AG08395 (cell line): ENCODE measurements around the gene PRPF8.
A peak's percentile ranks its signal among the peaks of the same experiment; 100 is the strongest.

Experiments
- DNase-seq: peaks from one replicate; pipeline ENCODE4 v3.0.0; 2012; ENCODE audit warnings: mixed read lengths, low spot score

The PRPF8 gene

DNA sequence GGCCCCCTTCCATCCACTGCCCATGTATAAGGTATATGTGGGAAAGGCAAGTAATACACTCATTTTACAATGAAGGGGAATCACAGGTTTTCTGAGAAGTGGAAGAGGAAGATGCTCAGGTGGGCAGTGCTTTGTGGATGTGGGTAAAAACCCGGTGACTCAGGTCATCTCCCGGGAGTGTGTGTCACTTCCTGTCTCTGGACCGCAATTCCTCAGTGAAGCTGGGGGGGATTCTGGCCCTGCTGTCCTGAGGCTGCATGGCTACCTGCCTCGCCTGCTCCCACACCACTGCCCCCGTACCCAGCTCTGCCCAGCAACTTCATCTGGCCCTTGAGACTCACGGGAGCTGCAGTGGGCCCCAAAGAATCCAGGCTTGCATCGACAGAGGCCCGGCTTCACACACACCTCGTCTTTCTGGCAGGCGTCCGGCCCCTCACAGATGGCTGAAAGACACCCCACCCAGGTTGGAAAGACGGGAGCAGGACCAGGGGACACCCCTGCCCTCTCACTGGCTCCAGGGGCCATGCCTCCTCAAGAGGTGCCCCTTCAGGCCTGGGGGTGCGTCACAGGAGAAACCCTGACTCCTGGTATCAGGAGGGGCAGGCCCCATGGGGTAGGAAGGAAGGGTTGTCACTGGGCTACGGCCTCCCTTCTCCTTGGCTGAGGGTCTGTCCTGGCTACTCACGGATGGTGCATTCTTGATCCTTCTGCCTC, 40.0 kb downstream of the PRPF8 start:
- no peak for DNase-seq

DNA sequence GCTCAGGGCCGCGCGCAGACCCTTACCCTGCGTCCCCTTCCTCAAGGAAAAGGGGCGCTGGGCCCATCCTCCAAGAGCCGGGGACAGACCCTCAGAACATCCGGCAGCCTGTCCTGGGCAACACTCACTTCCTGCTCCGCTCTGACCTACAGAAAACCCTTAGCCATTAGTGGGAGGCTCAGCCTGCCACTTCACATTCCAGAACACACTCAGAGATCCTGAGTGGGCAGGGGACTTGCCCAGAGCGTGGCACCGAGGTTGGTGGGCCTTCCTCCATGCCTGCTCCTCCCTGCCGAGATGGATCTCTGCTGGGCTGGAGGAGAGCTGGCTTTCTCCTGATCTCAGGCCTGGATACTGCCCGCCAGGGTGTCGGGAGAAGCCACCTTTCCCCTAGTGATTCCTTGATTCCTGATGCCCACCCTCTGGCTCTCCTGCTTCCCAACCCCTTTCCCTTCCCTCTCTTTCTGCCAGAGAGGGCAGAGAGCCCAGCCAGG, 40.6 kb downstream of the PRPF8 start:
- DNase-seq = no peak

DNA sequence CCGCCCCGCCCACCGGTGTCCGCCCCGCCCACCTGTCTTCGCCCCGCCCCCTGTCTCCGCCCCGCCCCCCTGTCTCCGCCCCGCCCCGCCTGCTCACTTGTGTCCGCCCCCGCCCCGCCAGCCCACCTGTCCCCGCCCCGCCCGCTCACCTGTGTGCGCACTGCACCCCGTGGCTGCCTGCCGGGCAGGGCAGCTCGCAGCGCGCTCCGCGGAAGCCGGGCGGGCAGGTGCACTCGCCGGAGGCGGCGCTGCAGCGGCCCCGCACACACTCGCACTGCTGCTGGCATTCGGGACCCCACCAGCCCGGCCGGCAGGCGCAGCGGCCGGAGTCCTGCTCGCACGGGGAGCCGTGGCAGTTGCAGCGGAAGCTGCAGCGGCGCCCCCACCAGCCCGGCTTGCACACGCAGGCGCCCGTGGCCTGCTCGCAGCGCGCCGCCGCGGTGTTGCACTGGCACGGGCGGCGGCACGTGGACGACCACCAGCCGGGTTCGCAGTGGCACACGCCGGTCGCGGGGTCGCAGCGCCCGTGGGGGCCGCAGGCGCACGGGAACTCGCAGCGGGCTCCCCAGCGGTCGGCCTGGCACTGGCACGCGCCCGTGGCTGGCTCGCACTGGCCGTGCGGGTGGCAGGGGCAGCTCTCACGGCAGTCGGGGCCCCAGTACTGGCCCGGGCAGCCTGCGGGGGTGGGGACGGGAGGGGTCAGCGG, 41.2 kb downstream of the PRPF8 start:
- no peak for DNase-seq

DNA sequence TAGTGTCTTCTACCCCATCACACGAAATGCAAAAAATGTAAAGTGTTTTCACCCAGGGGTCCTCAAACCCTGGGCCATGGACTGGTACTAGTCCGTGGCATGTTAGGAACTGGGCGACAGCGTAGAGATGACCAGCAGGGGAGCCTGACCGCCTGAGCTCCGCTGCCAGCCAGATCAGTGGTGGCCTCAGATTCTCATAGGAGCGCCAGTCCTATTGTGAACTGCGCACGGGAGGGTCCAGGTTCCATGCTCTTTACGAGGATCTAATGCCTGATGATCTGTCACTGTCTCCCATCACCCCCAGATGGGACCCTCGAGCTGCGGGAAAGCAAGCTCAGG, 43.6 kb downstream of the PRPF8 start:
- no peak for DNase-seq

DNA sequence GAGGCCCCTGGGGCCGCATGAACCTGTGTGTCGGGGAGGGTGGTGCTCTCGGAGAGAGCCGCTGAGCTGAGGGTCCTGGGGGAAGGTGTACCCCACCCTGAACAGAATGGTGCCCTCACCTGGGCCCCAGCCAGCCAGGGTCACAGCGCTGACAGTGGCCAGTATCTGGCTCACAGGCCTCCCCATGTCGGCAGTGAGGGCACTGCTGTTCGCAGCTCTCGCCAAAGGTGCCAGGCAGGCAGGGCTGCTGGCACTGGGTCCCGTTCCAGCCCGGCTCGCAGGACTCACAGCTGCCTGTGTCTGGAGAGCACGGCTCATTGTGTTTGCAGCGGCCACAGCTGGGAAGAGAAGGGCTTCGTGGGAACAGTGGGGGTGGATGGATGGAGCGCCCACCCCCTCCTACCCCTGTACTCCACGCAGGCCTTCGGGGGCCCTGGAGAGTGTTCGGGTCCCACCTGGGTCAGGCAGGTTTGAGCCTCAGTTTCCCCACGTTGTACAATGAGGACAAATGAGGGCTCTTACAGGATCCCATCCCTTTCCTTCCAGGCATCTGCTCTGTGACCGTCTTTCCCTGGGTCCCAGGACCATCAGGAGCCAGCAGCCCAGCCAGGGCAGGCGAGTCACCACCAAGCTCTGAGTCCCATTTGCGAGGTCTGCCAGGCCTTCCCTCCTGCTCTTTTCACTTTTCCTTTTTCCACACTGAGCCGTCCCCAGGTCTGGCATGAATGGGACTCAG, 44.2 kb downstream of the PRPF8 start:
- DNase-seq = no peak

DNA sequence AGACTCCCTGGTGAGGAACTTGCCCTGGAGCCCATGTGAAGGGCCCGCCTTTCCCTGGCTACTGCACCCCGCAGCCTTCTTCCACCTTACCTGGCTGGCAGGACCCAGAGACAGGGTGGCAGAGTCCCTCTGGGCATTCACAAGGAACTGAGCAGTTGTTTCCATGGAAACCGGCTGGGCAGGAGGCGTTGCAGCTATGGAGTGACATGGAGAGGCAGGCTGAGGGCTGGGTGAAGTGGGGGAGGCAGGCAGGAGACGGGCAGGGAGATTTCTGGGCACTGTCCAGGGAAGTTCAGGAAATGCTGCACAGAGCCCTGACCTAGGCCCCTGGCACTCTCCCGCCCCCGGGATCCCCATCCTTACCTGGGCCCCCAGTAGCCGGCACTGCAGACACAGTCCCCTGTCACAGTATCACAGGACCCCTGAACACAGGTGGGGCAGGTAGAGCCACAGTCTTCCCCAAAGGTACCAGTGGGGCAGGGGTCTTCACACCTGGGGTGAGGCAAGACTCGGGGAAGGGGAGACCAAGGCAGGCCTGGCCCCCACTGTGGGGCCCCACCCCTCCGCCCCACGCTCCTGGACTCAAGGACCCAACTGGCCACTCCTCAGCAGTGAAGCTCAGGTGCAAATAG, 45.0 kb downstream of the PRPF8 start:
- DNase-seq = no peak

DNA sequence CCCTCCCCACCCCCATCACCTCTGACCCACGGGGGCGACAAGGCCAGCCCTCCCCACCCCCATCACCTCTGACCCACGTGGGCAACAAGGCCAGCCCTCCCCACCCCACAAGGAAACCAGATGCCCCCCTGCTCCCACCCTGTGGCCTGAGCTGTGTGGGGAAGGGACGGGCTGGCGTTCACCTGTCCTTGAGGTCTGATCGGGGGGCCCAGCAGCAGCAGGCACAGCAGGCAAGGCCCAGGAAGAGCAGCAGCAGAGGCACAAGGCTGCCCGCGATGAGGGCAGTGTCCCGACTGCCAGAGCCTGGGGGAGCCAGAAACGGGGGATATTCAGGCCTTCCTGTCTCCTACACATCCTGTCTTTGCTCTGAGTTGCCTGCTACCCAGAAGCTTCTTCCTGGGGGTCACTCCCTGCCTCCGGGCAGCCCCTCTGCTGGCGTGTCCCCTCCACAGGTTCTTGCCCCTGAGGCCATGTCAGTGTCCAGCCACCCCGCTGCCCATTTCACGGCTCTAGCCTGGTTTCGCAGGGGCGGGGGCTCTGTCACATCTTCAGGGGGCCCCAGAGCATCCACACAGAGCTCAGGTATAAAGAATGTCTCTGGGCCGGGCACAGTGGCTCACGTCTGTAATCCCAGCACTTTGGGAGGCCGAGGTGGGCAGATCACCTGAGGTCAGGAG, 45.9 kb downstream of the PRPF8 start:
- DNase-seq = no peak

DNA sequence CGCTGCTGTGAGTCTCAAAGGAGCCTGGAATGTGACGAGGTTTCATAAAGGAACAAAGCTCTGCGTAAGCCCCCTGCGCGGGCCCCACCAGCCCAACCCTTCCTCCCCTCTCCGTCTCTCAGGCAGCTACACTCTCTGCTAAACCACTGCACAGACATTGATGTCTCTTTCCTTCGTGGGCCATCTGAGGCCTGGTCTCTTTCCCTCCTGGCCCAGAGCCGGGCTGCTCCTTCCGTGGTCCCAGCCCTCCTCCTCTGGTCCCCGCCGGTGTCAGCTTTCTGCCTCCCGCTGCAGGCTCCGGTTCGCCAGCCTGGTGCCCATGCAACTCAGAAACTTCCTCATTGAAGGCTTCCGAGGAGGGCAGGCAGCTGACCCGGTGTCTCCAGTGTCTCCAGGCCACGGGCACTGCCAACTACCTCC, 46.5 kb downstream of the PRPF8 start:
- no peak for DNase-seq

DNA sequence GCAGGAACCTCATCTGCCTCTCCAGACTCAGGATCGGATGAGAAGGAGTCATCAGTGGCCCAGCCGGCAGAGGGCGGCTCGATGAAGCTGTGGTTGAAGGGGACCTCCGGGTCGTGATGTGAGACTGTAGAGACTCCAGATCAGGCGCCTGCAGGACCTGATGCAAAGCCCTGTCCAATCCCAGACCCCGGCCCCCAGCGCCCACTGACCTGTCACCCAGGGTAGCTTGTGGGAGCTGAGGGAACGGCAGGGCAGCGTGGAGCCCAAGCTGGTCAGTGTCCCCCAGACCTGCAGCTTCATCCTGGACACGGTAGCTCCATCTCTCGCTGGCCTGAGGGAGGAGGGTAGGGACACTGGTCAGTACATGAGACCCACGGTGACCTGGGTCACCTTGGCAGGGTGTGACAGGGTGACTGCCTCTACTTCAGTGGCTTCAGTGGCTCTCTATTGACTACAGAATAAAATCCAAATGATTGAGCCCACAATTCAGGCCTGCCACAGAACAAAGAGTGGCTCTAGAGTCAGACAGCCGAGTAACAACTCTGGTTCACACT, 47.9 kb downstream of the PRPF8 start:
- no peak for DNase-seq

DNA sequence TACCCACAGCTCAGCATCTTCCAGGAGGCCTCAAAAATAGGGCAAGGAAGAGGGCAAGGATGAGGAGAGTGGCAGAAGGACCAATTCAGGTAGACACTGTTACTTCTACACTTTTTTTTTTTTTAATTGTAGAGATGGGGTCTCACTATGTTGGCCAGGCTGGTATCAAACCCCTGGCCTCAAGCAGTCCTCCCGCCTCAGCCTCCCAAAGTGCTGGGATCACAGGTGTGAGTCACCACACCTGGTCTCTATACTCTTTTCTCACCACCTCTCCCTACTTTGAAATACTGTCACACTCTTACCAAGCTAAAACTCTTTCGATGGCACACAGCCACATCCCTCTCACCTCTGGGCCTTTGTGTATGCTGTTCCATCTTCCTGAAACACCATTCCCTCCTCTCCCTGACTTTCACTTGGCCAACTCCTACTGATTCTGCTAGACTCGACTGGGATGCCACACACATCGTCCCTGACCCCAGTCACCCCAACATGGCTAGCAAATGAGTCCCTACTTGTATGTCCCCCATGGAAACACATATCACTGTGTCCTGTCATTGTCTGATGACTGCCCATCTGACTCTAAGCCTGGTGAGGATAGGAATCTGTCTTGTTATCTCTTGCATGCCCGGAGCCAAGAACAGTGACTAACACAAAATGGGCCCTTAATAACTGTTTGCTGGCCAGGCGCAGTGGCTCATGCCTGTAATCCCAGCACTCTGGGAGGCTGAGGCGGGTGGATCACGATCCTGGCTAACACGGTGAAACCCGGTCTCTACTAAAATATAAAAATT, 48.8 kb downstream of the PRPF8 start:
- DNase-seq = no peak

DNA sequence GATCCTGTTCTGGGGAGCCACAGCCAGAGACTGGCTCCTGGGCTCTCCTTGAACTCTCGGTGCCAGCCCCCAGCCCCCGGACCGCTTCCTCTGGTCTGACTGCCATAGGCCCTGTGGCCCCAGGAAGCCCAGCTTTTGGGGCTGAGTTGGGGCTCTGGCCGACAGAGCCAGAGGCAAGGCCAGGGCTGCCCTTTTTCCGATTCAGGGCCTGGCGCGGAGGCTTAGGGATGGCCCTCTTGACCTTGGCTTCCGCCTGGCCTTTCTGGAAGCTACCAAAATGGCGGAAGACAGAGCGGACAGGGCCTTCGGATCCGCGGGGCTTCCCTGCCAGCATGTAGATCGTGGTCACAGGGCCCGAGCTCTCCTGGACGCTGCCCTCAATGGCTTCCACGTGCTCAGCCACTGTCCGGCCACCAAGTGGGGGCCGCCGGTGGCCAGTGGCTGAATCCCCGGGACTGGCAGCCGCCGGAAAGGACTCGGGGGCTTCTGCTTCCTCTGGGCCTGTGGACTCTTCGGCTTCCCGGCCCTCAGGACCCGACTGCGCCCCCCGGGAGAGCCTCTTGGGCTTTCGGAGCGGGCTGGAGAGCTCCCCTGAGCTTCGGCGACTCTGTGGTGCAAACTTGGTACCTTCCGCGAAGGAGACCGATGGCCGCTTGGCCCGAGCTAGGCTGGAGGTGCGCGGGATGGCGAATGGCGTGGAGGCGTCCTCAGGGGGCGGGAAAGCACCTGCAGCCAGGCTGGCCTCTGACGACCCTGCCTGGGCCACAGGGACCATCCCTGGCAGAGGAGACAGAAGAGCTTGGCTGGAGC, 49.6 kb downstream of the PRPF8 start:
- no peak for DNase-seq

DNA sequence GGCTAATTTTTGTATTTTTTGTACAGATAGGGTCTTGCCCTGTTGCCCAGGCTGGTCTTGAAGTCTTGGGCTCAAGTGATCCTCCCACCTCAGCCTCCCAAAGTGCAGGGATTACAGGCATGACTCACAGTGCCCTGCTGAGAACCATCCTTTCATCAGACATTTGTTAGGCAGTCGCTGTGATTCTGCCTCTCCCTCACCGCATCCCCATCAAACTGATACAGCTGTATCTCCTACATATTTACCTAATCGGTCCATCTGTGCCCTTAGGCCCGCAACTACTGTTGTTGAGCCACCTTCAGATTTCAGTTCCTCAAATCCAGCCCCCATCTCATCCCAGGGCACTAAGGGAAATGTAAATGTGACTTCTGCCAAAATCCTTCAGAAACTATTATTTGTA, 54.0 kb downstream of the PRPF8 start:
- DNase-seq = no peak

DNA sequence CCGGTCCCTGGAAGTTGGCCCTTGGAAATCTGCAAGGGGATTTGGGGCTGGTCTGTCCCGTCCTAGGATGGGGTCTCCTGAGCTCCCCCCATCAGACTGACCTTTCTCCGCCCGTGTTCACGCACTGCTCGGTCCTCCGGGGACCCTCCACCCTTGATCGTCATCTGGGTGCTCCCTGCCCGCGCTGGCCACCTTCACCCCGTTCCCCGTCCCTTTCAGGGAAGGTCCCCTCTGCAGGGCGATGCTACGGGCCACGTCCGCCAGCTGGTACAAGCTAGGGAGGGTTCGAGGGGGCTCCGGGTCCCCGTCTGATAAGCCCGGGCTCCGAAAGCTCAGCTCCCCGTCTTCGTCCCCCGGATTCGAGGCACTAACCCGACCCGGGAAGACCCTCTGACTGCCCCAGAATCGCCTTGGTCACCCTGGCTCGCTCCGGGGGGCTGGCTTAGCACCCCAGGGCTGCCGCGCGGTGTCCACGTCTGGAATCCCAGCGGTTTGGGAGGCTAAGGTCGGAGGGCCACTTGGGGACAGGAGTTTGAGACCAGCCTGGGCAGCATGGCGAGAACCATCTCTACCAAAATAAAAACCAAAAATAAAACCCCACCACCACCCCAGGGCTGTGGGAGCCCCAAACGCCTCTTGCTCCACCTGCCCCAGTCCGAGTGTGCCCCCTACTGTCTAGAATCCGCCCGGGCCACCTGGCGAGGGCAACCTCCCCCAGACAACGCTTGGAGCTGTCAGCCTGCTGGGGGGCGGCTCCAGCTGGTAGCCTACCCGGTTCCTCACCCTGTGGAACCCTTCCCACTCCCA, 55.0 kb downstream of the PRPF8 start:
- DNase-seq = peak; percentile 47

DNA sequence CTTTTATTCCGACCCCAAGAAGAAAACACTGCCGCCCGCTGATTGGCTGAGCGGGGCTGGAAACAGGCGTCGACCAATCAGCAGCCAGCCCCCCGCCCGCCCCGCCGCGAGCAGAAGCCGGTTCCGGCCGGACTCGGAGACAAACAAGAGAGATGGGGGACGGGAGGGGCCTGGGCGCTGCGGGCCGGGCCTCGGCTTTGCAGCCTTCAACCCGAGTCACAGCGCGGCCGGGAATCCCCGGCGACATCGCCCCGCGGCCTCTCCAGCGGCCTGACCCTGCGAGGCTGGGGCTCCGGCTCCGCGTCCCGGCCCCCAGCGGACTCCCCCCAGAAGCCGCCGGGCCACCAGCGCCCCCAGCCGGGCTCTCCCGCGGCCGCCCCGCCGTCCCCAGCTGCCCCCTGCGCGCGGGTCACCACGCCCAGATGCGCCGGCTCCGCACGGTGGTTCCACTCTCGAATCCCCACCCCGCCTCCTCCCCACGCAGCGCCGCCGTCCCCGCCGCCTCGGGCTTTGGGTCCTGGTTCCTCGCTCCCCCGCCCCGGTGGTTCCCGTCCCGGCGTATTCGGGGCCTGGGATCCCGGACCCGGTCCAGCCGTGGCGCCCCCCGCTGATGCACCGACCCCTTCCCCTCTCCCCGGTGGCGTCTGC, 55.7 kb downstream of the PRPF8 start:
- peak; percentile 99 for DNase-seq

DNA sequence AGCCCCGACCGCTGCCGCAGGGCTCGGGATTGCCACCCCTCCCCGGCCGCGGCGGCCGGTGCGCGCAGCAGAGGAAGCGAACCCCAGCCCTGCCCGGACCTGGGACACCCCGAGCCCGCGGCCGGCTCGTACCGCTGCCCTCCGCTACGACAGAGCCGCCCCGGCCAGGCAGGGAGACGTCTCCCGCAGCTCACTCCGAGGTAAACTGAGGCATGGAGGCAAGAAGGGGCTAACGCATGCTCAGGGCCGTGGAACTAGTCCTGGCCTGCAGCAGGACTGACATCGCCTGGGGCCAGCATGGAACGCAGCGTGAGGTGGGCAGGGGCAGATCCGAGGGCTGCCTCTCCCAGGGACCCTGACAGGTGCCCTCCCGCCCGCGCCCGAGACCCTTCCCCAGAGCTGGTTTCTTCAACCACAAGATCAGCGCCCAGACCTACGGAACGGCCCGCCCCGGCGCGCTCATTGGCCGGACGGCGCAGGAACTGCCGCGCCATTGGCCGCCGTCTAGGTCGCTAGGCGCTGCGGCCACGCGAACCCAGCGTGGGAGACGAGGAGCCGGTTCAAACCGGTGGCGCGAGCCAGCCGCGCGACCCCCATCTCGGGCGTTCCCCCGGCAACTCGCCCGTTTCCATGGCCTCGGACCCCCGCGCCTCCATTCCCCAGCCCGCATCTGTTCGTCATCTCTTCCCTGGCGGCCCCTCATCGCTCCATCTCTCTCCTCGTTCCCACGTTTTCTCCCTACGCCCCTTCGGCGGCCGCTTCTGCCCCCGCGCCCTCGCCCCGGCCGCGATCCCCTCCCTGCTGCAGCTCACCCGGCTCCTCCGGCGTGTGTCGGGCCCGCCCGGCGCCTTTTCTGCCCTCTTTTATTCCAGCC, 56.4 kb downstream of the PRPF8 start, which contains the start of gene SLC43A2:
Gene SLC43A2, minus strand, starts transcription at position 853 of the 874 bp plus-strand sequence. CDS start 960 bp downstream, outside the sequence.
- peak; percentile 93 for DNase-seq

DNA sequence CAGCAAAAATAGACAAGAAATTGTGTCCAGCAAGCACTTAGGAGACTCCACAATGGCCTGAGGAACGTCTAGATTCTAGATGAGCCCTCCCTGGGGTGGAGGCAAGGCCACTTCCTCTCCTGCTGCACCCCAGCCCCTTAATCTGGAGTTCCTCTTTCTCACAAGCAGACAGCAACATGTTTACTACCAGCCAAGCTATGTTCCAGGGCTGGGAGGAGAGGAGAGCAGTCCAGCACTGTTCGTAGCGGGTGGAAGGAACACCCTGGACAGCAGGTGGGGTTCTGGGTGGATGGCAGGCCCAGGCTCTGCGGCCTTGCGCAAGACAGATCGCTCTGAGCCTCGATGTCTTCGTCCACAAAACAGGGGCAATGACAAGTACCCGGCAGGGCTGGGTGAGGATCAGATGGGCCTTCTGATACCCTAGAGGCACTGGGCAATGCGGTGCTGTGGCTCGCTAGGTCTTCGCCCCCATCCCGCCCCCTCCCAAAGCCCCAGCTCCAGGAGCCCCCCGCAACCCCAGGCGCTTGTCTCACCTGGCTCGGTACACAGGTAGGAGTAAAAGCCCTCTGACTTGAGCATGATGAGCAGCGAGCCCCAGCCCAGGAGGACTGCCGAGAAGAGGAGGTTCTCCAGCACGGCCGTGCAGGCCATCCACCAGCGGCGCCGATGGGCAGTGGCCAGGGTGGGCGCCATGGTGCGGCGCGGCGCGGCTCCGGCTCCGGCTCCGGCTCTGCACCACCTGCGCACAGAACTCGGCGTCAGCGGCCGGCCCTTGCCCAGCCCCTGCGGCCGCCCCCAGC, 57.3 kb downstream of the PRPF8 start:
- no peak for DNase-seq

DNA sequence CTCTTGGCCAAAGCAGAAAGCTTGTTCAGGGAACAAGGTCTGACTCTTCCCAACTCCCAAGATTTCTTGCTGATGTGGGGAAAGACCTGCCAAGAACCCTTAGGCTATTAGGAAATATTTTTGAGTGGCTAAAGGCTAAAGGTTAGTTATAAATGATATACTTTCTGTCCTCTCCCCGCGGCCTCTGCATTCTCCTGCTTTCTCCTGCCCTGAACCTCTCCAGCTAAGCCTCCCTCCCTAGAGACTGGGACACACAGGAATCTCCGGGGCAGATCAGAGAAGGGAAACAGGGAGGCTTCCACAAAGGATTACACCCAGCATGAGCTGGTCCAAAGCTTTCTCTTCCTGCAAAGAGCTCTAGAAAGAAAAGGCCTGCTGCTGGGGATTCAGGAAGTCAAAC, 58.3 kb downstream of the PRPF8 start:
- no peak for DNase-seq
